Breast epithelium (tissue), 4 donors: ENCODE measurements around the gene NIF3L1. TPM values are rescaled to one million over a fixed set of nuclear protein-coding genes. Genes with fewer than 3 reads are reported as not detected.

Experiments used
- DNase-seq, 2 donors: peaks; one replicate each; pipeline ENCODE4 v3.0.0-alpha.2; 2019; ENCODE audit warnings: low spot score in 2 of 2
- H3K27ac ChIP-seq, 2 donors: fragments of 200-600 bp; sonication (generic) in 1 of 2; one replicate each; pipeline ENCODE4 v1.5.1; 2016 to 2019; ENCODE audit warnings: mild to moderate bottlenecking in 1 of 2
- H3K27me3 ChIP-seq, 2 donors: fragments of 200-600 bp; sonication (generic) in 1 of 2; one replicate each; pipeline versions ENCODE4 v1.5.1 to v1.6.0; 2017 to 2019; ENCODE audit warnings: control low read depth in 1 of 2, mild to moderate bottlenecking in 1 of 2
- H3K36me3 ChIP-seq: fragments of 200-600 bp; one replicate; pipeline ENCODE4 v1.5.1; 2019
- H3K4me1 ChIP-seq, 2 donors: fragments of 200-600 bp; sonication (generic); one replicate each; pipeline ENCODE4 v1.5.1; 2016 to 2019; ENCODE audit warnings: control low read depth in 1 of 2
- H3K4me3 ChIP-seq, 3 donors: fragments of 200-600 bp; sonication (generic); 1 replicate in 2 of 3; 2 replicates in 1 of 3; pipeline ENCODE4 v1.5.1; 2016 to 2019; ENCODE audit warnings: mild to moderate bottlenecking in 3 of 3, moderate library complexity in 2 of 3
- H3K9me3 ChIP-seq, 2 donors: fragments of 200-600 bp; sonication (generic) in 1 of 2; one replicate each; pipeline ENCODE4 v1.5.1; 2016 to 2019; ENCODE audit warnings: control low read depth in 1 of 2
- CTCF ChIP-seq, 3 donors: fragments of 450-650 bp; IDR thresholded peaks; one replicate each; pipeline ENCODE4 v1.5.1; 2016 to 2017; ENCODE audit warnings: antibody characterized with exemption in 3 of 3, mild to moderate bottlenecking in 3 of 3, moderate library complexity in 3 of 3
- POLR2A ChIP-seq: fragments of 450-650 bp; IDR thresholded peaks from one replicate; pipeline ENCODE4 v1.6.1; 2016; ENCODE audit warnings: antibody characterized with exemption, mild to moderate bottlenecking, moderate library complexity
- POLR2AphosphoS5 ChIP-seq, 3 donors: sonication (generic); formaldehyde crosslinking; IDR thresholded peaks; one replicate each; pipeline ENCODE4 v1.6.1; 2017; ENCODE audit warnings: antibody characterized with exemption in 3 of 3
- intact Hi-C: fragments of 100-400 bp; cut with DNase I; formaldehyde crosslinking; loops from one replicate; pipeline ENCODE4 v1.15.1; 2023; ENCODE audit warnings: low total_unique reads
- total RNA-seq, 3 donors: library from RNA; depleted of rRNA; stranded (reverse); fragments of >200 nt; gene quantifications; one replicate each; pipeline ENCODE4 v1.1.0, GENCODE V29; 2016

NIF3L1 gene
- total RNA-seq, 3 donors from 2014 or later = 20.3 to 34.0 (median 26.5) TPM

DNA sequence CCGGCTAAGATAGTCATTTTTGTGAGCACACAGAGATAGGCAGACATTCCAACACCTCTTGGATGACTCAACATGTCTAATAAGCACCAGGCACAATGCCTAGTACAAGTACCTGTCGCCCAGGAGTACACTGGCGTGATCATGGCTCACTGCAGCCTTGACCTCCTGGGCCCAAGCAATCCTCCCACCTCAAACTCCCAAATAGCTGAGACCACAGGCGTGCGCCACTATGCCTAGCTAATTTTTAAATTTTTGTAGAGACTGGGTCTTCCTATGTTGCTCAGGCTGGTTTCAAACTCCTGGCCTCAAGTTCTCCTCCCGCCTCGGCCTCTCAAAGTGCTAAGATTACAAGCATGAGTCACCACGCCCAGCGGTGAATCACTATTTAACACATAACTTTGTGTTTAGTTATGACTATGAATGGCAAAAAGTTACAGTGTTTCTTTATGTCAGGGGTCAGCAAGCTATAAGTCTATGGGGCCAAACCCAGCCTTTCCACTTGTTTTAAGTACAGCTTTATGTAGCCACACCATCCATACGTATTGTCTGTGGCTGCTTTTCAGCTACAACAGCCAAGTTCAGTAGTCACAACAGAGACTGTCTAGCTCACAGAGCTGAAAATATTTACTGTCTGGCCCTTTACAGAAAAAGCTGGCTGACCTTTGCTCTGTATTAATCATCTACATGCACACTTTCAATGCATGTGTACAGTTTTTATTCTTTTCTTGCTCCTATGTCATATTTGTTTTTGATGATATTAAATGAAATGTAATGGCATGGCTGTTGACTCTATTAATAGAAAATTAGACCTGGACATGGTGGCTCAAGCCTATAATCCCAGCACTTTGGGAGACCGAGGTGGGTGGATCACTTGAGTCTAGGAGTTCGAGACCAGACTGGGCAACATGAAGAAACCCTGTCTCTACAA lies 55.6 kb downstream of the NIF3L1 start:
- no peak for DNase-seq
- Histone ChIP-seq H3K27me3 (no peaks in the 10 kb centered on the region), H3K9me3 (no peaks in the 10 kb centered on the region), H3K27ac (no peak overlapping the region), H3K4me3 (no peak overlapping the region), H3K4me1 (no peaks in the 10 kb centered on the region), H3K36me3 (peaks cover 12% of the 10 kb centered on the region)
- no peak for TF ChIP-seq POLR2A
- no peak for TF ChIP-seq POLR2AphosphoS5 (IDR thresholded peaks at IDR 0.05)
- TF ChIP-seq CTCF (IDR thresholded peaks at IDR 0.05) = no peak
- intact Hi-C loops = no loop called here

GRCh38 chr2:200945395-200945729 lies 56.2 kb downstream of the NIF3L1 start:
- H3K27ac ChIP-seq = no peak overlapping the region
- peaks cover 6% of the 10 kb centered on the region for H3K36me3 ChIP-seq
- no peak overlapping the region for H3K4me3 ChIP-seq
- no peaks in the 10 kb centered on the region for H3K4me1 ChIP-seq
- no peaks in the 10 kb centered on the region for H3K9me3 ChIP-seq
- intact Hi-C loops = no loop called here
- no peak for TF ChIP-seq CTCF (IDR thresholded peaks at IDR 0.05)
- no peak for TF ChIP-seq POLR2A
- TF ChIP-seq POLR2AphosphoS5 (IDR thresholded peaks at IDR 0.05) = no peak
- DNase-seq = no peak
- no peaks in the 10 kb centered on the region for H3K27me3 ChIP-seq

DNA sequence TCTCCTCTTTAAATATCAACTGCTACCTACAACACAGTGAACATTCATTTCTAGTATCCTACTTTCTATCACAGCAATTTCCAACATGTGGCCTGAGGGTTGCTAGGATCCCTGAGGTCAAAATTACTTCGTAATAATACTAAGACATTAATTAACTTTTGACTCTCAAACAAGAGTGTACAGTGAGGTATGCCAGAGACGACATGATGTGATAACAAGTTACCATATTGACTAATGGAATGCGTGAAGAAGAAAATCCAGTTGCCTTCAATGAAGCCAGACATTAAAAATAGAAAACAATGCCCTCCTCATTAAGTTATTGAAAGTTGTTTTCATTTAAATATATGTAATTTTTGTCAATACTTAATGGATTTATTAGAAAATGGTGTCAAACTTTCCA lies 61.2 kb downstream of the NIF3L1 start:
- H3K36me3 ChIP-seq = peaks cover 6% of the 10 kb centered on the region
- H3K9me3 ChIP-seq = no peaks in the 10 kb centered on the region
- intact Hi-C loops = no loop called here
- no peak for TF ChIP-seq POLR2AphosphoS5 (IDR thresholded peaks at IDR 0.05)
- no peak for TF ChIP-seq CTCF (IDR thresholded peaks at IDR 0.05)
- no peak for TF ChIP-seq POLR2A
- H3K27ac ChIP-seq = no peak overlapping the region
- H3K4me3 ChIP-seq = no peak overlapping the region
- H3K27me3 ChIP-seq = no peaks in the 10 kb centered on the region
- no peak for DNase-seq
- H3K4me1 ChIP-seq = no peaks in the 10 kb centered on the region

Other genes starting within 250 kb of the NIF3L1 start
- 100 to 1,000 TPM; 309 to 422 (median 326) TPM for gene BZW1, start 77.5 kb upstream of the NIF3L1 start, total RNA-seq
- 100 to 1,000 TPM; 124 to 350 (median 237) TPM for gene CLK1, start 24.7 kb upstream of the NIF3L1 start, total RNA-seq
- gene PPIL3, start 294 bp upstream of the NIF3L1 start, total RNA-seq = 10 to 100 TPM; 16.4 to 42.4 (median 27.0) TPM
- 10 to 100 TPM; 11.8 to 33.1 (median 23.3) TPM for gene ORC2, start 74.3 kb downstream of the NIF3L1 start, total RNA-seq
- gene HYCC2, start 182.3 kb downstream of the NIF3L1 start, total RNA-seq = 10 to 100 TPM; 16.4 to 38.7 (median 24.1) TPM
- 10 to 100 TPM; 40.8 to 51.5 (median 41.4) TPM for gene NDUFB3, start 182.6 kb downstream of the NIF3L1 start, total RNA-seq
- 100 to 1,000 TPM; 180 to 322 (median 207) TPM for gene CFLAR, start 226.8 kb downstream of the NIF3L1 start, total RNA-seq